Measurements from ENCODE around the gene NUTM2D.
"Not testable (repeated sequence)": the region's sequence is repeated elsewhere in the genome, so short reads cannot be mapped to it uniquely, and the experiment has no call there.

GRCh38 chr10:87398436-87398835, 40.9 kb downstream of the NUTM2D start:
- not testable (repeated sequence) for TF ChIP-seq CTCF (conservative IDR thresholded peaks at IDR 0.05; ENCODE audit: low read depth, low read length); ELK1 (IDR thresholded peaks at IDR 0.05; ENCODE audit: borderline replicate concordance, low read depth, low read length); RCOR1 (IDR thresholded peaks at IDR 0.05; ENCODE audit: insufficient replicate concordance, low read length)
